DMS 273 (cell line): ENCODE results near the gene C3.
"Not testable (repeated sequence)": the region's sequence is repeated elsewhere in the genome, so short reads cannot be mapped to it uniquely, and the experiment has no call there.

ENCODE experiments used
- DNase-seq: peaks from one replicate; lab custom pipeline; 2025; ENCODE audit not compliant: unreplicated experiment; lab: John Stamatoyannopoulos, UW

Gene C3

DNA sequence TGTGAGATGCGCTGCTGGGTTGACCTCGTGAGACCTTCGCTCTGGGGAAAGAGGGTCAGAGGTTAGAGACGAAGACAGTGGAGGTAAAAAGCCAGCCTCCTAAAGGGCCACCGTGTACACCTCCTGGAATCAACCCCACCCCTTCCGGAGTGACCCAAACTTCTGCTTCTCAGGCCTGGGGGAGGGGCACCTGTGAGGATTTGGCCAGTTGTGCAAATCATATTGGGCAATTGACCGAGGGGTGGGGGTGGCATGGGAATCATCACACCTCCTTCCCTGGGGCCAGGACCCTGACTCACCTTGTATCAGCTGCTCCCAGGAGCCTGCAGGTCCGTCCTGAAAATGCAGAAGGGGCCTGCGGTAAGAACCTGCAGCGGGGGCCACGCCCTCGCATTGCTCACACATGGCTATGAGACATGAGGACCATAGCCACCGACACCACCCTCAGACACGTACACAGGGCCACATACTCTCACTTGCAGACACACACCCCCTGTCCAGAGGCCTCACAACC lies 53.3 kb downstream of the C3 start:
- DNase-seq: no peak

DNA sequence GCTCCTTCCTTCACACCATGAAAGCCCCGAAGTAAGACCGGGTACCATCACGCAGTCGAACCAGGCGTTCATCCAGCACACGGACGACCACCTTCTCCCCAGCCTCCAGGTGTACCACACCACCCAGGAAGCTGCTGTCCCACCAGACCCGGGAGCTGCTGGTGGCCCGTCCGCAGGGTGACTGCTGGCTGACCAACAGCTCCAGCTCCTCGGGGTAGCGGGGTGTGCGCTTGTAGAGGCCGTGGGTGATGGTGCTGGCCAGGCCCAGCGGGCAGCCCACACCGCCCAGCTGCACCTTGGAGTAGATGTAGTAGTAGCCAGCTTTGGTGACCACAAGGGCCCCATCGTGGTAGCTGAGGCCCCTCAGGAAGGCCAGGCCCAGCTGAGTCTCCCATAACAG lies 55.5 kb downstream of the C3 start:
- DNase-seq: no peak

DNA sequence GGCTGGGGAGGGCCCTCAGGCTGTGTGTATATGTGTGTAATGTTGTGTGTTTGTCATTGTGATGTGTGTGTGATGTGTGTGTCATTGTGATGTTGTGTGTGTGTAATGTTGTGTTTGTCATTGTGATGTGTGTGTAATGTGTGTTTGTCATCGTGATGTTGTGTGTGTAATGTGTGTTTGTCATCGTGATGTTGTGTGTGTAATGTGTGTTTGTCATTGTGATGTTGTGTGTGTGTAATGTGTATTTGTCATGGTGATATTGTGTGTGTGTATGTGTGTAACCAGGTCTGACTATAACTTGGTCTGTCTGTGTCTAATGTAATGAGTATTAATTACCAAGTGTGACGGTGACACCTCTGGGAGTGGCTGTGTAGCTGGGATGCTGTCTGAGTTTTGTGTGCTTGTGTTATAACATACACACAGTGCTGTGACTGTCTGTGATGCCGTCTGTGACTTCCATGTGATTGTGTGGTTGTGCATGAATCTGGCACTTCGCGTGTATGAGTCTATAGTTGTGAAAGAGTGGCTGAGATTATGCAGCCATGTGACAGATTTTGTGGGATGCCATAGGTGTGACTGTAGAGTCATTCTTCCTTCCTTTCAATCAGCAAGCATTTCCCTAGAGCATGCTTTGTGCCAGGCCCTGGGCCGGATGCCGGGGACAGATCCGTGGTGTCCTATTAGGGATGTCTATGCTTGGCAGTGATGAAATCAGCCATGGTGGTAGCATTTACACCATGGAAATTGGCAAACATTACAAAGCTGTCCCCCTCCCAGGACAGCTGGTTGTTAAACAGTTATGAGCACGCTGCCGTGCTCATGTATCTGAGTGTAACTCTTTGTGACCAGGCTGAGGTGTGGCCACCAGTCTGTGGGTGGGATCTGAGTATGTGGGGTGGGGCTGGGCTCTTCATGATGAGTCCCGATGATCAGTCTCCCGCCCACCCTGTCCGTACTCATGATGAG lies 56.9 kb downstream of the C3 start:
- DNase-seq: no peak

DNA sequence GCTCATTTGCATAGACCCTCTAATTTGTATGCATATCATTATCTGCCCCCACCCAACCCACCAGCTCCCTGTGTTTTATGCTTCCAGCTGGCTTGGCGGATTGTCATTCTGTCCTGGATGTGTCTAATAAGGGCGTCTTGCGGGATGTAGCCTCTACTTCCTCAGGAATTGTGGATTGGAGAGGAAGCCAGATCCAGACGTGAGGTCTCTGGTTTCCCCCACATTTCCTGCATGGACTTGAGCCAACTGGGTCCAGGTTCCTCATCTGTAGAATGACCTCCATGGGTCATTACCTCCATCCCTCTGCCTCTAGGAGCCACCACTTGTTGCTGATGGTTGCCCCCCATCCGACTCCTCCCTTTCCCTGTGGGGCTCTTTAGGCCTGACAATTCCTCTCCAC lies 57.7 kb downstream of the C3 start:
- DNase-seq: no peak

DNA sequence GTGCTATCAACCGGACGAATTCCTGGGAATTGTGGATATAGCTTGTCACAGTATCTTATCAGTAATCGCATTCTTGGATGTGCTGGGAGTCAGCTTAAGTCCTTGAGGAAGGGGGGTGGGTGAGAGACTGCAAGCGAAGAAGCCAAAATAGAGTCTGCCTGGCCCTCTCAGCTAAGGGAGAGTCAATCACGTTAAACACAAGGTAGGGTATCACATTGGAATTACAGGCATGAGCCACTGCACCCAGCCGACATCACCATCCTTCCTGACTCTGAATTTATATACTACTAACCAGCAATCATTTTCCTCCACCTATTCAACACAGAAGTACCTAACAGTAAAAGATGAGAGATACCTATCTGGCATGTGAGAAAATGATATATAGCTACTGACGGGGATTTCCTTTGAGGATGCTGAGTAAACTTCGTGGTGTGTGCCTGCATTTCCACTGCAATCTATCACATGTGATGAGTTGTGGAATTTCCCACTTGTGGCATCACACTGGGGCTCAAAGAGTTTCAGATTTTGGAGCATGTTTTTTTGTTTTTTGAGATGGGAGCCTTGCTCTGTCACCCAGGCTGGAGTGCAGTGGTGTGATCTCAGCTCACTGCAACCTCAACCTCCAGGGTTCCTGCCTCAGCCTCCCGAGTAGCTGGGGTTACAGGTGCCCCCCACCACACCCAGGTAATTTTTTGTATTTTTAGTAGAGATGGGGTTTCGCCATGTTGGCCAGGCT lies 58.8 kb downstream of the C3 start:
- not testable (repeated sequence) for DNase-seq

DNA sequence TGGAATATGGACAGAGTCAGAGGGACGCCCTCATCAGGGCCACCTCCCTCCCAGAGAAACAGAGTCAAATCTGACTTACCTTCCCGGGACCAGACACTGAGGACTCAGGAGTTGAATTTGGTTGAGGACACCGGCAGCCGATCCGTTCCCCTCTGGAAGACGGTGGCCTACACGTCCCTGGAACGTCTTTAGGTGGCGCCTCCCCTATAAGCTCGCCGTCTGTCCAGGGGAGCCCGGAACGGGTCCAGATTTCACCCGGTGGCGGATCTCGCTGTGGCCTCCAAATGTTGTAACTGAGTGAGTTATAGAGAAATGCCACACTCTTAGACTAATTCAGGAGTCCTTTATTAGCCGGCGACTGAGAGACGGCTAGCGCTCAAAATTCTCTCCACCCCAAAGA lies 59.5 kb downstream of the C3 start:
- no peak for DNase-seq

DNA sequence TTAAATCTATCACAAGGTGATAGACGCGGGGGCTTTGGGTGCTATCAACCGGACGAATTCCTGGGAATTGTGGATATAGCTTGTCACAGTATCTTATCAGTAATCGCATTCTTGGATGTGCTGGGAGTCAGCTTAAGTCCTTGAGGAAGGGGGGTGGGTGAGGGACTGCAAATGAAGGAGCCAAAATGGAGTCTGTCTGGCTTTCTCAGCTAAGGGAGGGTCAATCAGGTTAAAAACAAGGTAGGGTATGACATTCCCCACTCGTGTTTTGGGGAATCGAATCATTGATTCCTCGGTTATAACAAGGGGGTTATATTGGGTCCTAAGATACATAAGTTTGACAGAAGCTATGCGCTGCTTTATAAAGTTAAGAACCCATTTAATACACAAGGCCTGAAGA lies 64.1 kb downstream of the C3 start:
- DNase-seq: not testable (repeated sequence)

DNA sequence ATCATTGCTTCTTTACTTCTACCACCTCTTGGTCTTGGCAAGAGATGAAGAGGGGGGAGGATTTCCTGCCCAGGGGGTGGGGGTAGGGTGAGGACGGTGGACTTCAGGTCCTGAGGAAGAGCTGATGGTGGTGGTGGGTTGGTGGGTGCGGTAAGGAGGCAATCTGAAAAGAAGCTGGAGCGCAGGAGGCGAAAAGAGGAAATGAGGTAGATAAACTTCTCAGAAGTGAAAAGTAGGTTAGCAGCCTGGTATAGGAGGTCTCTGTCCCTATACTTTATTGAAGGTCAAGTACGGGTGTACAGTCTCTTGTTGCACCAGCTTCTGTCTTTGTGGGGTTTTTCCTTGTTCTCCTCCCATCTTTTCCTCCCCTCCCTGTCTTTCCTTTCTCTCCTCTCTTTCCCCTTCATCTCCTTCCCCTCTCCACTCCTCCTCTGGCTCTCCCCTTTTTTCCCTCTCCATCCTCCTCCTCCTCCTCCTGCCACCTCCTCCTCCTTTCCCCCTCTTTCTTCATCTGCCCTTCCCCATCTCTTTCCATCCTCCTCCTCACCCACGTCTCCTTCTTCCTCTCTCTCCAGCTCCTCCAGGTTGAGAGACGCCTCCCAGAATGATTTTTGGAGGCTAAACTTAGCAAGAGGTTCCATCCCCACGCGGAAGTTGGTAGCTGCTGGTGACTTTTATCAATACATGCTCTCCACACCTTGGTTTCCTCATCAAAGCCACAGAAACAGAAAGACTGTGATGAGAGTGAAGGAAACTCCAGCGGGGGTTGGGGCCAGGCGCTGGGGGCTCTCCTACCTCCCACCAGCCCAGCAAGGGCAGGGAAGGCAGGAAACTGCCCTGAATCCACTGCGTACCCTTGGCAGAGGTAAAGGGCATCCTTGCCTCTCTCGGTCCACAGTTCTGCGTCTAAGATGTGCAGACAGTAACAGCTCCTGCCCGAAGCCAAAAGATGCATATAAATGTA lies 65.8 kb downstream of the C3 start:
- no peak for DNase-seq

DNA sequence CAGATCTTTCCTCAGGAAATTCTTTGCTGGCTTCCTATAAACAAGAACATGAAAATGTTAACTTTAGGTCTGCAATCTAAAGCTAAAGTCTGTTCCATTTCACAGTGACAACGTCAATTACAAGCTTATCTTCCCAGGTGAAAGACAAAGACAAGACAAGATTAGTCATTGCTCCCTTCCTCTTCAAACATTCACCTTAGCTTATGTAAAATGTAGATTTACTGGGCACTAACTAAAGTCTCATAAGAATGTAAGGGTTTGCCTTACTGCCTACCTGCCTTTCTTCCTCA lies 67.7 kb downstream of the C3 start:
- DNase-seq: no peak

DNA sequence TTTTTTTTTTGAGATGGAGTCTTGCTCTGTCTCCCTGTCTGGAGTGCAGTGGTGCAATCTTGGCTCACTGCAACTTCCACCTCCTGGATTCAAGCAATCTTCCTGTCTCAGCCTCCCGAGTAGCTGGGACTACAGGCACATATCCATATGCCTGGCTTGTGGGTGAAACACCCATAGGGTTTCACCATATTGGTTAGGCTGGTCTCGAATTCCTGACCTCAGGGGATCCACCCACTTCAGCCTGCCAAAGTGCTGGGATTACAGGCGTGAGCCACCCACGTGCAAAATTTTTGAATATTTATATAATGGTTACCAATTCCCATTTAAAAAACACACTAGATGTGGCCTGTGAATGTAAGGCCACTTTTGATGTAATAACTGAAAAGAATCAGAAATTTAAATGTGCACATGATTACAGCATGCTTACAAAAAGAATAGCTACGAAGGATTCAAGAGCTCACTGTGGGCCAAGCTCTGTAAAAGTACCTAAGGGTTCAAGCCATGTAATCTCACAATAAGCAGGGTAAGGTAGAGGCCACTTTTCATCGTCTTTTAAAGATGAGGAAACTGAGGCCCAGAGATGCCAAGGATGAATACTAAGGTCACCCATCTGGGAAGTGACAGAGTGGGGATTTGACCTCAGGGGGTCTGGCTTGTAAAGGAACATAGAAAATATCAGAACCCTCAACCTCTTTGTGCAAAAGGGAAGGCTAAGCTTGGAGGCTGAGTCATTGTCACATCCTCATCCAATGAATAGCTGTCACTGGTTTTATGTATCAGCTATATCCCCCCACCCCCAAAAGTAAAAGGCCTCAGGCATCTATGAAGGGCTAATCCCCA lies 68.3 kb downstream of the C3 start:
- DNase-seq: no peak

DNA sequence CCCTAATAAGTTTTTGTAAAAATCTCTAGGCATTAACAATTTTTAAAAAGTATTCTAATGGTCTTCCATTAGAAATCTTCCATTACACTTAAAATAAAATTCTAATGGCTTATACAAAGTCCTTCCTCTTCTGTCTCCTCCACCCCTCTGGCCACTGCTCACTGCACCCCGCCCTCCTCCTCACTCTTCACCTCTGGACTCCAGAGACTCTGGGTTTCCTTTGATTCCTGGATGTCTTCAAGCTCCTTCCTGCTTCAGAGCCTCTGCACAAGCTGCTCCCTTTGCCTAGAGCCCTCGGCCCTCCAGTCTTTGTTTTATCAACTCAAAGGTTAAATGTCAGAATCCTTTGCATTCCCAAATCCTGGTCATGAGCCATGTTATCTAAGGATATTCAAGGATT lies 71.3 kb downstream of the C3 start:
- DNase-seq: no peak

DNA sequence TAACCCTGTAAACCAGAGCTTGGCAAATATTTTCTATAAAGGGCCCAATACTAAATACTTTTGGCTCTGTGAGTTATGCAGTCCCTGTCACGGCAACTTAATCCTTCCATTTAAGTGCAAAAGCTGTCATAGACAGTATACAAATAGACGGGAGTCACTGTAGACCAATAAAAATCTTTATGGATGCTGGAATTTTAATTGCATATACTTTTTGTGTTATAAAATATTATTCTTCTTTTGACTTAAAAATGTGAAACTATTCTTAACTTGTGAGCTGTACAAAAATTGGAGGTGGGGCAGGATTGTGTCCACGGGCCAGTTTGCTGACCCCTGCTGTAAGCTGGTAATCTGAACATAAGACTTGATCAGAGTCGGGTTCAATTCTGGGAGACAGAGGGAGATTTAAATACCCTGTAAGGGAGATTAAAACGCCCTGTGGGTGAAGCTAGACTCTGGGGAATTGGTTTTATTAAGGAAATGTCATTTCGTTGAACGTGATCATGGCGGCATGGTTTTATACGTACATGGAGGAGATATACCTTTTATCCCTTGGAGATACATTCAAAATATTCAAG lies 72.2 kb downstream of the C3 start:
- DNase-seq: no peak

DNA sequence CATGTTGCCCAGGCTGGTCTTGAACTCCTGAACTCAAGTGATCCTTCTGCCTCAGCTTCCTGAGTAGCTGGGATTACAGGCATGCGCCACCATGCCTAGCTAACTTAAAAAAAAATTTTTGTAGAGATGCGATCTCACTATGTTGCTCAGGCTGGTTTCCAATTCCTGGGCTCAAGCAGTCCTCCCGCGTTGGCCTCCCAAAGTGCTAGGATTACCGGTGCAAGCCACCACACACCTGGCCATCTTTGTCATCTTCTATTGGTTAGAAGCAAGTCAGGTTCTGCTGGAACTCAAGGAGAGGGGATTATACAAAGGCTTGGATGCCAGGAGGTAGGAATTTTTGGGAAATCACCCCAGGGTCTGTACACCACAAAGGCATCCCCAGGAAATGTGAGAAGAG lies 75.7 kb downstream of the C3 start:
- no peak for DNase-seq

DNA sequence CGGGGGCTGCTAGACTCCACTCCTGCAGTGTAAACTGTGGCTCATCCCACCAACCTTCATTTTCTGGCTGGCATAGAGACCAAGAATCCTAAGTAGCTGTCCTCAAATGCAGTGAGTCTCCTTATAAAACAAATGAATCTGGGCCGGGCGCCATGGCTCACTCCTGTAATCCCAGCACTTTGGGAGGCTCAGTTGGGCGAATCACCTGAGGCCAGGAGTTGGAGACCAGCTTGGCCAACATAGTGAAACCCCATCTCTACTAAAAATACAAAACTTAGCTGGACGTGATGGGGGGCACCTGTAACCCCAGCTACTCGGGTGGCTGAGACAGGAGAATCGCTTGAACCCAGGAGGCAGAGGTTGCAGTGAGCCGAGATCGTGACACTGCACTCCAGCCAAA lies 80.1 kb downstream of the C3 start:
- not testable (repeated sequence) for DNase-seq

DNA sequence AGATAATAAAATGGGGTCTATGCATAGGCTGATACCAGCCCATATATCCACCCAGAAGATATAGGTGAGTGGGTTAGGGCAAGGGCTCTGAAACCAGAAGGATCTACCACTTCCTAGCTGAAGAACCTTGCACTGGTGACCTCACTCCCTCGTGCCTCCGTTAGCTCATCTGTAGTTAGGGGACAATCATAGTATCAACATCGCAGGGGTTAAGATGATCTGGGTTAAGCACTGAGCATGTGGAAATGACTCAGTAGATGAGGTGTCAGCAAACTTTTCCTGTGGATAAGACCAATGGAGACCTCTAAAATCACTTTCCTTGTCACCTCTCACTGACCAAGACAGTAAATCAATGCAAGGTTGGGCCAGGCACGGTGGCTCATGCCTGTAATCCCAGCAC lies 81.0 kb downstream of the C3 start:
- no peak for DNase-seq

DNA sequence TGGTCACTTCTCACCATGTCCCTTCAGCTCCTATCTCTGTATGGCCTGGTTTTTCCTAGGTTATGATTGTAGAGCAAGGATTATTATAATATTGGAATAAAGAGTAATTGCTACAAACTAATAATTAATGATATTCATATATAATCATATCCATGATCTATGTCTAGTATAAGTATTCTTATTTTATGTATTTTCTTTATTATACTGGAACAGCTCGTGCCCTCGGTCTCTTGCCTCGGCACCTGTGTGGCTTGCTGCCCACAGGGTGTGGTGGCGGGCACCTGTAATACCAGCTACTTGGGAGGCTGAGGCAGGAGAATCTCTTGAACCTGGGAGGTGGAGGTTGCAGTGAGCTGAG lies 87.0 kb downstream of the C3 start:
- DNase-seq: not testable (repeated sequence)

DNA sequence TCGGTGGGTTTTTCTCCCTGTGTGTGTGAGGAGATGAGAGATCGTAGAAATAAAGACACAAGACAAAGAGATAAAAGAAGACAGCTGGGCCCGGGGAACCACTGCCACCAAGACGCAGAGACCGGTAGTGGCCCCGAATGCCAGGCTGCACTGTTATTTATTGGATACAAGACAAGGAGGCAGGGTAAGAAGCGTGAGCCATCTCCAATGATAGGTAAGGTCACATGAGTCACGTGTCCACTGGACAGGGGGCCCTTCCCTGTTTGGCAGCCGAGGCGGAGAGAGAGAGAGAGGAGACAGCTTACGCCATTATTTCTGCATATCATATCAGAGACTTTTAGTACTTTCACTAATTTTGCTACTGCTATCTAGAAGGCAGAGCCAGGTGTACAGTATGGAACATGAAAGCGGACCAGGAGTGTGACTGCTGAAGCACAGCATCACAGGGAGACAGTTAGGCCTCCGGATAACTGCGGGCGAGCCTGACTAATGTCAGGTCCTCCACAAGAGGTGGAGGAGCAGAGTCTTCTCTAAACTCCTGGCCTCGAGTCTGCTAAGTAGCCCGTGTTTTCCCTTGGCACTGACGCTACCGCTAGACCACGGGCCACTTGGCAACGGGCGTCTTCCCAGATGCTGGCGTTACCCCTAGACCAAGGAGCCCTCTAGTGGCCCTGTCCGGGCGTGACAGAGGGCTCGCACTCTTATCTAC lies 87.5 kb downstream of the C3 start:
- DNase-seq: peak; percentile 75

DNA sequence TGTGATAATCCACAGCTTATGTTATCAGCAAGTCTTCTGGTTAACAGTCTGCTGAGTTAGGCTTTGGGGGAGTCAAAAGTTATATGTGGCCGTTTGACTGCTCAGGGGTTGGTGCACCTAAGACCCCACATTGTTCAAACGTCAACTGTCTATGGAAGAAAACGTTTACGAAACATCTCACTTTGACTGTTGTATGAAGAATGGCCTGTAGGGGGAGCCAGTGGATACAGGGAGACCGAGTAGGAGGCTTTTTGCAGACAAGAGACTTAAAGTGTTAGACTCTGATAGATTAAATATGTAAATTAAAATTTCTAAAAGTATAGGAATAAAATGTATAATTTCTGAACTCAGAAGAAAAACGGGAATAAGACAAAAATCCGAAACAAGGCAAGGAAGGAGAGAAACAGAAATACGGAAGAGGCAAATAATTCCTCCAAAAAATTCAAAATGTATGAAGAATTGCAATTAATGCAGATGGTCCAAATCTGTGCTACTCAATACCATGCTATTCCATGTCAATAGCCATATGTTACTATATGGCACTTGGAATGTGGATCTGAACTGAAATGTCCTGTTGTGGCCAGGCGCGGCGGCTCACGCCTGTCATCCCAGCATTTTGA lies 88.3 kb downstream of the C3 start:
- DNase-seq: peak; percentile 89
